Left hindlimb (tissue), 1 donor: ENCODE measurements around the gene AGAP1.

Source experiments
- DNase-seq: peaks from one replicate; pipeline ENCODE4 v3.0.0-alpha.2; 2018

The AGAP1 gene

DNA sequence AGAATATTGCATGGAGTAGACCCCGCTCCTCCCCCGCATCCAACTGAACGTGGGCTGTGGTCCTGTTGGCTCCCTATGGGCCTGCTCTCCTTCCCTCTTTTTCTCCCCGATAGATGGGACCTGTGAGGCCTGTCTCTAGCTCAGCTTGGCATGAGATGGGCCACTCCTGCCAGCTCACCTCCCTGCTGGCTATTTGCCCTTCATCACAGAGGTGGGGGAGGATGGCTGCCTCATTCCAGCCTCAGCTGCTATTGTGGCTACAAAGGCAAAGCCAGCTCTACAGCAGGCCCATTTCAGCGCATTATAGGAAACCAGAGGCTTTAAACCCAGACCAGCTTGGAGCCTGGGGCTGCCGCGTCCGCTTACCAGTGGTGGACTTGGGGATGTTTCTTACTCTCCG, 360.4 kb downstream of the AGAP1 start:
- DNase-seq = no peak

DNA sequence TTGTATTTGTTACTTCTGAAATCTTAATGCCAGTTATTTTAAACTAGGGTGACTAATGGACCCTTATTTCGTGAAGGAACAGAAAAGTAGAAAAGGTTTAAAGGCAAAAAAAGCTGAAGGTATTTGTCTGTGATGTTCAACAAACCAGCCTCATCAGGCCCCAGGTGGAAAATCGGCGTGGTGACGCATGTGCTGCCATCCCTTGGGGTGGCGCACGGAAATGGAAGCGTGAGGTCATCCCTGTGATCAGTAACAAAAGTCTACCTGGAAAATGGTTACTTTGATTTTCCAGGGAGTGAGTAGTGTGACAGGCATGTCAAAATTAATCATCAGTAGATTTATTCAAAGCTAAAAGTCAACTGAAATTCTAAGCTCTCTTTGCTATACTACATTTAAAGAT, 361.2 kb downstream of the AGAP1 start:
- DNase-seq = no peak

DNA sequence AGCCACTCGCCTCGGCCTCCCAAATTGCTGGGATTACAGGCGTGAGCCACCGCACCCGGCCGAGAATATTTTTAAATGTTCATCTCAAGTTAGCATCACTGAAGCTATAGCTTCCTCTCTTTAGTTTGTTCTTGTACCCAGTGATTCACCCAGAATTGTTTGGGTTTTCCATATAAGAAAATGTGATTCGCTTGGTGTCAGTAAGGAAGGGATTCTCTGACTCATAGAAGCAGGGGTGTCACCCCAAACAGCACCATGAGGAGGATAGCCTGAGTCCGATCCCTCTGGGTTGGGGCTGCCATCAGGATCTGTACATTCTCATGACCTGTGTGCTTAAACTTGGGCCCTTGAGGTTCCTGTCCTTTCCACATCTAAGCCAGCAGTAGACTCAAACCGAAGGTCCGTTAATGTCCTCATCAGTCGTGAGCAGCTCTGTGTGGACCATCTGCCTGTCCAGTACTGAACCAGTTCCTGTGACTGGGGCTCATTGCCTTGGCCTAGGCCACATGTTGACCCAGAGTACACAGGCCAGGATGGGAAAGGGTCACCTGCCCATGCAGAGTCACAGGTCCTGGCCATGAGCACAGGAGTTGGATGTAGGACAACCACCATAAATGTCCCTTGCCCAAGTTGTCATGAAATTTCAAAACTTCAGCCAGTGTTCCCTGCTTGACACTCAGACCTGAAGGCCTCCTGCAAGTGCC, 362.5 kb downstream of the AGAP1 start:
- no peak for DNase-seq

DNA sequence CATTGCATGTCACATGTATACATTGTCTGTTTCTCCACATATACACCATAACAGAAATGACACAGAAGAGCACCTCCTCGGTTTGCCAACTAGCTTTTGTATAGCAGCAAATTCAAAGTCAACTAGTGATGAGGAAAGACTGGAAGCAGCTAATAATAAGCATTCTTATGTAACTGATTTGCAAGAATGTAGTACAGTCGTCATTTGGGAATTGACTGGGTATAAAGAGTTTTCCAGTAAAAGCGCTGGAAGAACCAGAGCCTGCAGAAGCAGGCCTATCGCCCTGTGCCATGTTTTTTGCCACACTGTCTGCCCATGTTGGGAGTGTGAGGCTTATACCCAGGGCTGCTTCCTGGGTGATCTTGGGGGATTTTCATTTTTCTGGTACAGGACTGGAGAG, 363.8 kb downstream of the AGAP1 start:
- no peak for DNase-seq

DNA sequence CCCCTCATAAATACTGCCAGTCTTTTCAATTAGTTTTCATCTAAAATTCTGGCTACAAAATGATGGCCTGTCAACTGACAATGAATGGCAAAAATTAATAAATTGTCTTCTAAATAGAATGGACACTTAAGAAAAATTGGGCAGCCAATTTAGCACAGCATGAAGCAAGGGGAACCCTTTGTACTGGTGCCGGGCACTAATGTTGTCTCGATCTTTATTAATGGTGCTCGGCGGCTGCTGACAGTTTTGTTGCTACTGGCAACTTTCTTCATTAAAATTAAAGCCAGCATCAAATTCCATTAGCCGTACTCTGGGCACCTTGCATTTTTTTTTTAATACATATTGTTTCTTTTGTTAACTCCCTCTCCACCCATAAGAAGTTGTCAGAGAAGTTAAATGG, 365.0 kb downstream of the AGAP1 start:
- DNase-seq = no peak

DNA sequence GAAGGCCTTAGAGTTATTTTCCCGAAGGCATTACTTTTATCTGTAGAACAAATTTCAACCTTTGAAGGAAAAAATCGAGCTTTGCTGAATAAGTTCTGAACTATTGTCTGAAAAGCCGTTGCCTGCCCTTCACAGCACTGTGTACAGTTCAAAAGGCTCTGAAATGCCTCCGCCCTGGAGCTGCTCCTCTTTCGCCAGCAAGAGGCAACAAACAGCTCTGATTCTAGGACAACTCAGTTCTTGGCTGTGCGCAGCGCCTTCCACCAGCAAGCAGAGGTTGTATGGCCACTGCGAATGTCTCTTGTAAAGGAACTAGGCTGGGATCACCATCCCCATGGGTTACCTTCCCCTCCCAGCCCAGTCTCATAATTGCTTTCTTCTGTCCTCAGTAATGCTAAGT, 365.8 kb downstream of the AGAP1 start:
- no peak for DNase-seq

DNA sequence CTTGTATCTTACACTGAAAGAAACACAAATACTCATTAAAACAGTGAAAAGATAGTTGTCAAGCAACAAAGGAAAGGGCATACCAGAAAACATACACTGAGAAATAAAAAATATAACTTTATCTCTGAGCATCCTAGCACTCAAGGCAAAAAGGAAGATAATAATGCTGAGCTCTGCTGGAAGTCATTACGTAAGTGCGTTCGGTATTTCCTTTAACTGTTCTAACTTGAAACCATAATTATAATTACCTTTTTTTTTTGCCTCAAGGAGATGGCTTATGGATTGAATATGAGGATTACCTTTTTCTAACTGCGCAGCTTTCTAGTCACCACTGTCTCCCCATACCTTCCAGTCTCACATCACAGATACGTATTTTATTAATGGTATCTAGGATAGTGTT, 366.3 kb downstream of the AGAP1 start:
- no peak for DNase-seq

DNA sequence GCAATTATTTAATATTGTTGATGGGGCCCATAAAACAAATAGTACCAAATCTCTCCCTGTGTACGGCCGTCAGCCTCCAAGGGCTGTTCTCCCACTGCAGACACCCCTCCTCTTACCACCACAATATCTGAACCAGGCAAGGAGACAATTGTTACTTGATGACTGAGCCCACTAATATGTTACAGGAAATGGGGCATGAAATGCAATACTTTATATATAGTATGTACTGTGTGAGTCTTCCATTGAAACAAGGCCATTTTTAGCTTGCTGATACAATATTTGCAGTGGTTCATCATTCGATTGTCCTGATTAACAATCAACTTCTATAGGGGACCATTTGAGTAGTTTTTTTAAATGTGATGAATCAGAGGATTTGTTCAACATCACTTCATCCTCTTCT, 367.0 kb downstream of the AGAP1 start:
- DNase-seq = no peak

DNA sequence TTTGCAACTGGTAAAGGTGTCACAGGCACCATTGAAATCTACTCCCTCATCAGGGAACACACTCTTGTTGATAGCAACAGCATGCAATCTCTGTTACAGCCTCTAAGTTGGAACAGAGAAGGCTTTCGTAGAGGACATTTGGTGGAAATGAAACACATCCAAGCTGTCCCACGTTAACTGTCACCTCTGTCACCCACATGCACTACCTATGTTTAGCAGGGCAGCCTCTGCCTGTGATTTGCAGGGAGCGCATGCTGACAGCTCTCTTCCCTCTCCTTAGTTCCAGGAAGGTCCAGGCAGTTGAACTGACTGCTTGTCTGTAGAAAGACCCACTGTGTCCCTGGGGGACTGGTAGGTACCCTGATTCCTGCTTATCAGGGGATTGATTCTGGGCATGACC, 367.5 kb downstream of the AGAP1 start:
- no peak for DNase-seq

DNA sequence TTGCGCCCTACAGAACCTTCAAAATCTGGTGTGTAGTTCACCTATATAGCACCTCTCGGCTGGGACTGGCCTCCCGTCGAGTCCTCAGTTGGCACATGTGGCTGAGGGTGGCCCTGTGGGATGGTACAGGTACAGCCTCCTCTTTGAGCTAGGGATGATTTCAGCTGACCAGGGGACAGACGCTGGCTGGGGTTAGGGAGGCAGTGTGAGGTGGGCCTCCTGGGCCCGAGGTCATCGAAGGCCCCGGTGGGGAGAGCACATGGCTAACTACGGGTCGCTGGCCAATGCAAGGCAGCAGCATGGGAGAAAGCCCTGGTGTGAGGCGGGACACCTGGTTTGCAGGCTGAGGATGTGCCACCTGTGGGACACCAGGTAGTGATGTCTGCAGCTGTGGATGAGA, 369.6 kb downstream of the AGAP1 start:
- DNase-seq = no peak

DNA sequence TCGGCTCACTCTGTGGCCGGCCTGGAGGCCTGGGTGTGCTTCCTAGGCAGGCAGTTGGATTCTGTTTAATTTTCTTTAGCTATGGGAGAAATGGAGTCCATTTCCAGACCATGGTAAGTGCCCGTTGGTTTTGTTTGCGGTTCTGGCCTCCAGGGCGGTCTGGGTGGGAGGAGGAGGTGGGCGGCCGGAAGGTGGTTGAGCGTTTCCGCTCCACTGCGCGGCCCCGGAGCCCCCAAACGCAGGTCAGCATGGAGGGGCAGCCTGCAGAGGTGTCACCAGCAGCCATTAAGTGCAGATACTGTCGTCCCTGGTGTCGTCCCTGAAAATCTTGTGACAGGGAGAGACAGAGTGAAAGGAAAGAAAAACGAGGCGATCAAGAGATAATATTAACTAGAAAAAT, 370.5 kb downstream of the AGAP1 start:
- DNase-seq = no peak

DNA sequence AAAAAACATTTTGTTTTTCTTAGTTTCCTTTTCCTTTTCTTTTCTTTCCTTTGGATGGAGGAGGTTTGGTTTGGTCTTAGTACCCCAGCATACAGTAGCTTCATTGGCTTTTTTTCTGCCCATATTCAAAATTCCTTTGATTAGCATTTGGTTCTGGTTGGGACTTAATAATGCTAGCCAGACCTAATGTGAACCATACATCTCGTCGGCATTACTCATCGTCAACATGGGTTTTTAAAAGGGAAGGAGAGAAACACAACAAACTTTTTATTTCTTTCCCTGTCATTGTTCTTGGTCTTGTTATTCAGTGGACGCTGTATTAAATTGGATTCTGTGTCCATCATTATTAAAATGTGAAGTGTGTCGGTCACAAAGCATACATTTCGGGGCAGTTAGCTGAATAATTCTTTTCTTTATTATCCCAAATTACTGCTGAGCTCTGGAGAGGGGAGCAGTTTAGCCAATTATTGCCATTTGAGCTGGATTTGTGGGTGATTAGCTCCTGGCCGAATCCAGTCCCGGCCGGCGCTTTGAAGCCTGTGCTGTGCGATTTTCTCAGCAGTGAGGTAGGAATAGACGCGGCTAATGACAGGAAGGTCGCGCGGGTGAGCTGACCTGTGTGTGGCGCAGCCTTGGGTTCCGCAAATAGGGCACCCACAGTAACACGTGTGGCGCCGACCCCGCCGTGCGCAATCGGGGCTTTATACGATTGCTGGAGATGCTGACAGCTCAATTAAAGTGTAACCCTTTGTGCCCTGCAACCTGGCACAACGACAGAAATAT, 371.1 kb downstream of the AGAP1 start:
- no peak for DNase-seq

DNA sequence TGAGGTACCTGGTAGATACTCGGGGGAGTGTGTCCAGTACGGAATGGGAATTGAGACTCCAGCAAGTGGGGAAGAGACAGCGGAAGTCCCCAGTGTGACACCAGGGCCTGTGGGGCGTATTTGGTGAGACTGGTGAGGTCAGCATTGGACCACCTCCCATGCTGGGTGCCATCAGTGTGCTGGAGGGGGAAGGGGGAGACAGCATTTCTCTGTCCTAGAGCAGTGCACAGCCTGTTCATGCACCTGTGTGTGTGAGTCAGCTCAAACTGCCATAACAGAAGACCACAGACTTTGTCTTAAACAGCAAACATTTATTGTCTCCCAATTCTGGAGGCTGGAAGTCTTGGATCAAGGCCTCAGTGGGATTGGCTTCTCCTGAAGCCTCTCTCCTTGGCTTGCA, 372.5 kb downstream of the AGAP1 start:
- DNase-seq = no peak

DNA sequence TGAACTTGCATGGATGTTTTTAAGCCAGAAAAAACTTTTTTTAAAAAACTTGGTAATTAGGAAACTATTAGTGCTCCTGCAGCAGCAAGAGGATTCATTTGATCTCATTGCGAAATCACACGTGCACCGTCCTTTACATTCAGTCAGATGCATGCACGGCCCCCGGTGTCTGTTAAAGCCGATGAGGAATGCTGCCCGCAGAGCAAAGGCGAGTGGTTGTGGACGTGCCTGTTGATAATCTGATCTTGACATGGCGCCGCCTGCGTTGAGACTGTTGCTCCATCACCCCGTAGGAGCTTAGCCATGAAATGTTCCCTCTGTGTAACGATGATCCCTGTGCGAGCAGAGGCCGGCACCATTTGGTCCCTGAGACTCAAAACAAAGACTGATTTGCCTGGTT, 374.4 kb downstream of the AGAP1 start:
- no peak for DNase-seq

DNA sequence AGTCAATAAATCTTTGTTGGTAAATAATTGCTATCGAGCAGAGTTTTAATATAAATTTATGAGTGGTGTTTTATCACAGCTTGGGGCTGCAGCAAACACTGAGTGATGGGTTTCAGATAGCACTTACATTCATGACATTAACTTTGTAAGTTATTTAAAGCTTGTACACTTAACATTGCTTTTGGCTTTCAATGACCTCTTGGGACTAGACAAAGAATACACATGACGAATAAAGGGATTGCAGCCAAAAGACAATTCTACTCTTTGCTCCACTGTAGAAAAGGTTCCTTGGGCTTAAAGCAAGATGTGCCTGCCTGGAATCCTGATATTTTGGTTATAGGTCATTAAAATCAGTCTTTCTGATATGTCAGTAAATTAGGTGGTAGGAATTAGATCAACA, 374.8 kb downstream of the AGAP1 start:
- no peak for DNase-seq

DNA sequence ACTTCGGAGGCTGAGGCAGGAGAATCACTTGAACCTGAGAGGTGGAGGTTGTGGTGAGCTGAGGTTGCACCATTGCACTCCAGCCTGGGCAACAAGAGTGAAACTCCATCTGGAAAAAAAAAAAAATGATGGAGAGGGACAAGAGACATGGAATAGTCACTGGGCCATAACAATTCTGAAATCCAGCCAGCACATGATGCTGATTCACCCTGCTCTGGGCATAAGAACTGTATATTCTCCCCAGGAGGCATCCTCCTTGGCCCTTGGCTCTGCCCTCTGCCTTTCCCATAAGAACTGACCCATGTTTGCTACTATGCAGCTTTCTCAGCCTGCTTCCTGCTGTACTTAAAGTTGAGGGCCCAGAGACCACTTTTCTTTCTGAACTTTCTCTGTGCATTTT, 376.7 kb downstream of the AGAP1 start:
- no peak for DNase-seq

DNA sequence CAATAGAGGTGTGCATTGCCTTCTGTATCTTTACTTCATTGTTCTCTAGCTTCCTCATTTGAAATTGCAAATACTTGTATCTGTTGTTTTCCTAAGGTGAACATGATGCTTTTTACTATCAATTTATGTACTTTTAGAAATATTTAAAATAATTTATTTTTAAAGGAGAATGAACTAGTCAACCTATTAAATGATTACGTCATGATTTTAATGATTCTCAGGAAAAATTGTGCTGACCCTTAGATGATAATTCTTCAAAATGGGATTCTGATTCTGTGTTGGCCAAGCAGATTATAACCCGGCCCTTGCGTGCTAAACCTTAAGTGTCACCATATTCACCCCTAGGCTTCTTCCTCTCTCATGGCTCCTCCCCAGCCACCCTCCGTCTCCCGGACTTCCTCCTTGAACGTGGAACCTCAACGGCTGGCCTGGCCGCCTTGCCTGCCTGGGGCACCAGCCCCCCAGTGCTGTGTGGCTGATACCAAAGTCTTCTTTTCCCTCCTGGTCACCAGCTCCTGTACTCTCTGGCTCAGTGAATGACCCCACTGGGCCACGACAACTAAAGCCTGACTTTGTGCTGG, 382.3 kb downstream of the AGAP1 start:
- DNase-seq = no peak

DNA sequence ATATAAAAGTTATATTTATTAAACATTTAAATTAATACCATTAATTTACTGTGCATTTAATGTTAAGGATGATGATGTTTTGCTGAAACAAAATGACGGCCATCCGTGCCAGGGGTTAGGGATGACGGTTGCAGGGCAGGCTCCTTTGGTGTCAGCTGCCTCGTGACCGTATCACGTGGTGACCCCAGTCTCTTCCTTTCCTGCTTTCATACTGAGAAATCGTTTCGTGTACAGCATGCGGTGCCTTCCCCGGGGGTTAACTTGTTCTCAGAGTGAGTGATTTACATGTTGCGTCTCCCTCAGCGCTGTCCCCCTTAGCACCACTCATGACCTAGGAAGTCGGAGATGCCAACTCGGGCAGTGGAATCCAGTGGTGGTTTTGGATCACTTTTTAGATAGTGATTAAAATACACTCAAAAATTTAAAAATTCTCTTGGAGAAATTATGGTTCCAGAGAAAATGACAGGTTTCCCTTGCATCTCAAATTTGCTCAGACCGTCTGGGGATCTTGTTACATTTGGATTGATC, 383.5 kb downstream of the AGAP1 start:
- peak; percentile 54 for DNase-seq

DNA sequence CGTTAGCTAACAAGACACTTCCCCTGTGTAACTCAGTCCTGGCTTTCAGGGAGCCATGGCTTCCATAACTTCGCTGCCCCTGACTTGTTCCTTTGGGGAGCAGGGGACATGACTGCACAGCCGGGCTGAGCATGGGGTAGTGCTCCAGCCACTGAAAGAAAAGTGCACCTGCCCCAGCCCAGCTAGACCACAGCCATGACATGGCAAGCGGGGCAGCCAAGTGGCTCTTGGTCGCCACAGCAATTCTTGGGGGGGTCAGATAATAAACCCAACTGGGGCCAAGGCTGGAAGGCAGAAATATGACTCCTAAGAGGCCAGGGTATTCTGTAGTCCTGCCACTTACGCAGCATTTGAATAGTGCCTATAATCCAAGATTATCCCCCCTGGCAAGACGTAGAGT, 385.3 kb downstream of the AGAP1 start:
- no peak for DNase-seq

DNA sequence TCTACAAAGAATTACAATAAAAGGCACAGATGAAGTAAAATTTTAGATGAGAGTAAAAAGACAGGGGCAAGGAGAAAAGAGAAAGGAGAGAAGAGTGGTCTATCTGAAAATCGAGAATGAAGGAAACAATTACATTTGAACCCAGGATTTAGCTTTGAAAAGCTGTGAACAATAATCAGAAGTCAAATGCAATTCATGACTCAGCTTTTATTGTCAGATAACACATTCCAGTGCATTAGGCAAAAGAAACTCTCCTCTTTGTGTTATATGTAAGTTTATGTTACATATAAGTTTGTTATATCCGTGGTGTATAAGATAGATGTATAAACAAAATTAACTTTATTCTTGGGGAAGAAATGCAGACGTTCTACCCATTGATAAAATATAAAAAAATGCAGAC, 389.8 kb downstream of the AGAP1 start:
- no peak for DNase-seq

DNA sequence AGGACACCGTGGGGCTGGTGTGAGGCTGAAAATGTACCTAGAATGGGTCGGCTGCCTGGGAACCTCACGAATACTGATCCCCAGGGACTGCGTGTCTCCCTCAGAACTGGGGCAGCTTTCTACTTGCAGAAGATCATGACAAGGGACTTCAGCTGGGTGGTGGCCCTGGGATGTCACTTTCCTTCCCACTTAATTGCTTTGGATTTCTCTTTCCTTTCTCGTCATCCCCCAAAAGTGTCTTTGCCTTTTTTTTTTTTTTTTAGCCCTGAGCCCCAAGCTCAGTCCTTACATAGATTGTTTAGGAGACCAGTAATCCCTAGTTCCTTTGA, 395.4 kb downstream of the AGAP1 start:
- no peak for DNase-seq

DNA sequence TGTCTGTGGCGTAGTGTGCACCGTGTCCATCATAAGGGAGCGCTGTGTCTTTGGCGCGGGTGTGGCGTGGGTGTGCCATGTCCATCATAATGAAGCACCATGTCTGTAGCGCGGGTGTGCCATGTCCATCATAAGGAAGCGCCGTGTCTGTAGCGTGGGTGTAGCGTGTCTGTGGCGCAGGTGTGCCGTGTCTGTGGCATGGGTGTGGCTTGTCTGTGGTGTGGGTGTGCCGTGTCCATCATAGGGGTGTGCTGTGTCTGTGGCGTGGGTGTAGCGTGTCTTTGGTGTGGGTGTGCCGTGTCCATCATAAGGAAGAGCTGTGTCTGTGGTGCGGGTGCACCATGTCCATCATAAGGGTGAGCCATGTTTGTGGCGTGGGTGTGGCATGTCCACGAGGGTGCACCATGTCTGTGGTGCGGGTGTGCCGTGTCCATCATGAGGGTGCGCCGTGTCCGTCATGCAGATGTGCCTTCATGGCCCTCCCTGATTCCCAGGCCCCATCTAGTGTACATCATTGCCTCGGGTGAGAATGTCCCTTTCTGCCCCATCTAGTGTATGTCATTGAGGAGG, 399.4 kb downstream of the AGAP1 start:
- no peak for DNase-seq

DNA sequence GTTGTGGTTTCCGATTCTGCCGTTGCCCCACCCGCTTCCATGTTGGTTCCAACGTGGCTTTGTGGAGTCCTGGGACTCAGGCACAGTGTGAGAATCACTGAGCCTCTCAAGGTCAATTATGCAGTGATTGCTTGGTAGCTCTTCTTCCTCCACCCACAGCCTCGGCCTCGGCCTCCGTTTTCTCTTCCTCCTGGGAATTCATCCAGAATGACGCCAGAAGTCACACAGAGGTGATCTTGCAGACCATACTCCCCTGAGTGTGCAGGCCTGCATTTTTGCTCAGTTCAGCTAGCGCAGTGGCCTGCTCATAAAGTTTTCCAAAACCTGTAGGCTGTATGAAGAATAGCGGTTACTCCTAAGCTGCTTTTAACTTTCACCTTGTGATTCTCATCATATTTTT, 401.0 kb downstream of the AGAP1 start:
- DNase-seq = no peak

DNA sequence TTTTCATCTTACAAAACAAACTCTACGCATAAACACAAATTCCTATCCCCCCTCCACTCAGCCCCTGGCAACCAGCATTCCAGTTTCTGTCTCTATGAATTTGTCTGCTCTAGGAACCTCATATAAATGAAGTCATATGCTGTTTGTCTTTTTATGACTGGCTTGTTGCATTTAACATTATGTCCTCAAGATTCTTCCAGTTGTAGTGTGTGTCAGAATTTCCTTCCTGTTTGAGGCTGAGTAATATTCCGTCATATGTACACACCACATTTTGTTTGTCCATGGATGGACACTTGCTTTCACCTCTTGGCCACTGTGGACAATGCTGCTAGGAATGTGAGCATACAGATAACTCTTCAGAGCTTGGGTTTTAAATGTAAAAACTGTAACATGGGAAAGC, 402.2 kb downstream of the AGAP1 start:
- DNase-seq = no peak
